Erythroblast (primary cell): ENCODE data around the gene FOCAD.

Experiments
- GATA1 ChIP-seq: IDR thresholded peaks from 2 replicates; pipeline ENCODE4 v1.6.1; 2011; ENCODE audit warnings: low read depth, mild to moderate bottlenecking, control low read depth, low read length, moderate library complexity
- POLR2A ChIP-seq: IDR thresholded peaks from 2 replicates; pipeline ENCODE4 v1.6.1; 2011; ENCODE audit warnings: mild to moderate bottlenecking, low read length

- TF ChIP-seq POLR2A (no peak), GATA1 (no peak)
These were observed 13.7 kb upstream of the FOCAD start for GRCh38 chr9:20670395-20670794.
